Glutamatergic neuron (in vitro differentiated cells): Measurements from ENCODE around the gene TES. TPM values are rescaled to one million over a fixed set of nuclear protein-coding genes. Genes with fewer than 3 reads are reported as not detected.

ENCODE experiments used
- DNase-seq: peaks from one replicate; pipeline ENCODE4 v3.0.0; 2022
- H3K27ac Mint-ChIP-seq: one replicate; pipeline ENCODE4 v1.8.0; 2020; ENCODE audit warnings: mild to moderate bottlenecking, mixed read lengths, inconsistent platforms; ENCODE audit not compliant: unreplicated experiment
- H3K27me3 Mint-ChIP-seq: one replicate; pipeline ENCODE4 v1.8.0; 2020; ENCODE audit warnings: mild to moderate bottlenecking, moderate library complexity, mixed read lengths, inconsistent platforms; ENCODE audit not compliant: unreplicated experiment
- H3K36me3 Mint-ChIP-seq: one replicate; pipeline ENCODE4 v1.8.0; 2020; ENCODE audit warnings: mild to moderate bottlenecking, mixed read lengths, inconsistent platforms; ENCODE audit not compliant: unreplicated experiment
- H3K4me1 Mint-ChIP-seq: one replicate; pipeline ENCODE4 v1.8.0; 2020; ENCODE audit warnings: mild to moderate bottlenecking, low read depth, mixed read lengths, inconsistent platforms; ENCODE audit not compliant: unreplicated experiment
- H3K4me3 Mint-ChIP-seq: one replicate; pipeline ENCODE4 v1.8.0; 2020; ENCODE audit warnings: mild to moderate bottlenecking, mixed read lengths, inconsistent platforms; ENCODE audit not compliant: unreplicated experiment
- H3K9me3 Mint-ChIP-seq: one replicate; pipeline ENCODE4 v1.8.0; 2020; ENCODE audit warnings: mild to moderate bottlenecking, moderate library complexity, mixed read lengths, inconsistent platforms; ENCODE audit not compliant: unreplicated experiment
- long read RNA-seq: library from polyadenylated mRNA; unstranded; transcript quantifications from one replicate; pipeline ENCODE4 v2.0.0, GENCODE V29; 2020; ENCODE audit not compliant: unreplicated experiment
- total RNA-seq: library from RNA; stranded (reverse); fragmentation: NEBNext Ultra II Directional; extraction: Animal tissue kit (Norgen Biotek cat#: 25700); gene quantifications from one replicate; pipeline ENCODE4 v1.2.1, GENCODE V29; 2021; ENCODE audit not compliant: unreplicated experiment
- TF ChIP-seq, protein P1 (sequence below): fragments of 200-600 bp; sonication (generic); IDR thresholded peaks from one replicate; pipeline ENCODE4 v1.5.0; 2021; ENCODE audit not compliant: partially characterized antibody, unreplicated experiment

TES gene, protein sequence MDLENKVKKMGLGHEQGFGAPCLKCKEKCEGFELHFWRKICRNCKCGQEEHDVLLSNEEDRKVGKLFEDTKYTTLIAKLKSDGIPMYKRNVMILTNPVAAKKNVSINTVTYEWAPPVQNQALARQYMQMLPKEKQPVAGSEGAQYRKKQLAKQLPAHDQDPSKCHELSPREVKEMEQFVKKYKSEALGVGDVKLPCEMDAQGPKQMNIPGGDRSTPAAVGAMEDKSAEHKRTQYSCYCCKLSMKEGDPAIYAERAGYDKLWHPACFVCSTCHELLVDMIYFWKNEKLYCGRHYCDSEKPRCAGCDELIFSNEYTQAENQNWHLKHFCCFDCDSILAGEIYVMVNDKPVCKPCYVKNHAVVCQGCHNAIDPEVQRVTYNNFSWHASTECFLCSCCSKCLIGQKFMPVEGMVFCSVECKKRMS
- 53.5 TPM for total RNA-seq
- long read RNA-seq, transcript TES-201 (7 exons, 2,782 nt) = major isoform, 18 of 21 reads
- long read RNA-seq, partial matches to known transcripts = 2 of 21 reads
- long read RNA-seq, other reads (novel, unspliced or antisense) = 1 of 21 reads

DNA sequence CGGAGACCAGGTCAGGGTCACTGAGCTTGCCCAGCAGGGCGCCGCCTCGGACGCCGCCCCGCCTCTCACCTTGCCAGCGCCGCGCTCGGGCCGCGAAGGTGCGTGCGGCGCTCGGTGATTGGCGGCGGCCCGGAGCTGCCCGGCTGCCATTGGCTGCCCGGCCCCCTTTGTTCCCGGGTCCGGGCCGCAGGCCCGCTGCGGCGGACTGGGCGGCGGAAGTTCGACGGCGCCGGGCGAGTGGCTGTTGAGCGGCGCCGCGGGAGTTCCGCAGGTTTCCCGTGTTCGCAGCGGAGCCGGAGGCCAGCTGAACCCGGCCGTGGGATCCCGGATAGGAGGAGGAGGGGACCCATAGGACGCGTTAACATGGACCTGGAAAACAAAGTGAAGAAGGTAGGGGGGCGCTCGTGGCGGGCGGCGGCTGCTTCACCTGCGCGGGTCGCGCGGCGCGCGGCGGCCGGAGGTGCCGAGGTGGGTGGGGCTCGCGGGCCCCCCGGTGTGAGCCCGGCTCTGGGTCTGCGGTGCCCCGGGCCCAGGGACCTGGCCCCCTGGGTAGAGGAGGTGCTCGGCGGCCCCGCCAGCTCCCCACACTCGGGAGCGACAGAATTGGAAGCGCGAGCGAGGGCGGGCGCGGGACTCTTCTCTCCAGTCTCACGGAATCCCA is at the start of gene TES:
Gene TES, plus strand, starts transcription at position 195 of the 661 bp plus-strand sequence. Its CDS starts 169 bp downstream, at position 364.
- peak; percentile 75 for DNase-seq
- peaks cover 8% of the 10 kb centered on the region for H3K4me1 Mint-ChIP-seq
- H3K27ac Mint-ChIP-seq = peak within 1 kb of the TSS; percentile 84

DNA sequence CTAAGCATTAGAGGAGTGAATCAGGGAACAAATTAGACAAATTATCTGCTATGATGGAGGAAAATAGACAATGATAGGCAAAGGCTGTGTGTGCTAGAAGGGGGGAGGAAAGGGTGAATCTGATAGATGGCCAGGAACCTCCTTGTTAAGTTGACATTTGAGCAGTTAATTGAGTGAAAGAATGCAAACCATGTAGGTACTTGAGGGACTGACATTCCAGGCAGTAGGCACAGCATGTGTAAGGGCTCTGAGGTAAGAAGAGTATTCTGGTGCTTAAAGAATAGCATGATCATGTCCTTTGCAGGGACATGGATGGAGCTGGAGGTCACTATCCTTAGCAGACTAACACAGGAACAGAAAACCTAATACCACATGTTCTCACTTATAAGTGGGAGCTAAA is 48.6 kb upstream of the TES start:
- no peak for DNase-seq
- no peak overlapping the region for H3K4me3 Mint-ChIP-seq
- H3K36me3 Mint-ChIP-seq = no peaks in the 10 kb centered on the region
- no peaks in the 10 kb centered on the region for H3K4me1 Mint-ChIP-seq
- H3K9me3 Mint-ChIP-seq = no peaks in the 10 kb centered on the region
- TF ChIP-seq, protein P1, sequence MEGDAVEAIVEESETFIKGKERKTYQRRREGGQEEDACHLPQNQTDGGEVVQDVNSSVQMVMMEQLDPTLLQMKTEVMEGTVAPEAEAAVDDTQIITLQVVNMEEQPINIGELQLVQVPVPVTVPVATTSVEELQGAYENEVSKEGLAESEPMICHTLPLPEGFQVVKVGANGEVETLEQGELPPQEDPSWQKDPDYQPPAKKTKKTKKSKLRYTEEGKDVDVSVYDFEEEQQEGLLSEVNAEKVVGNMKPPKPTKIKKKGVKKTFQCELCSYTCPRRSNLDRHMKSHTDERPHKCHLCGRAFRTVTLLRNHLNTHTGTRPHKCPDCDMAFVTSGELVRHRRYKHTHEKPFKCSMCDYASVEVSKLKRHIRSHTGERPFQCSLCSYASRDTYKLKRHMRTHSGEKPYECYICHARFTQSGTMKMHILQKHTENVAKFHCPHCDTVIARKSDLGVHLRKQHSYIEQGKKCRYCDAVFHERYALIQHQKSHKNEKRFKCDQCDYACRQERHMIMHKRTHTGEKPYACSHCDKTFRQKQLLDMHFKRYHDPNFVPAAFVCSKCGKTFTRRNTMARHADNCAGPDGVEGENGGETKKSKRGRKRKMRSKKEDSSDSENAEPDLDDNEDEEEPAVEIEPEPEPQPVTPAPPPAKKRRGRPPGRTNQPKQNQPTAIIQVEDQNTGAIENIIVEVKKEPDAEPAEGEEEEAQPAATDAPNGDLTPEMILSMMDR = no peak
- H3K27me3 Mint-ChIP-seq = peaks cover 3% of the 10 kb centered on the region
- H3K27ac Mint-ChIP-seq = no peak overlapping the region

More for the DNA sequence above, at the start of gene TES:
- Mint-ChIP-seq H3K27me3 (peaks cover 9% of the 10 kb centered on the region), H3K36me3 (no peaks in the 10 kb centered on the region), H3K9me3 (peaks cover 6% of the 10 kb centered on the region), H3K4me3 (peak within 1 kb of the TSS; percentile 98)
- TF ChIP-seq, protein P1 = no peak

DNA sequence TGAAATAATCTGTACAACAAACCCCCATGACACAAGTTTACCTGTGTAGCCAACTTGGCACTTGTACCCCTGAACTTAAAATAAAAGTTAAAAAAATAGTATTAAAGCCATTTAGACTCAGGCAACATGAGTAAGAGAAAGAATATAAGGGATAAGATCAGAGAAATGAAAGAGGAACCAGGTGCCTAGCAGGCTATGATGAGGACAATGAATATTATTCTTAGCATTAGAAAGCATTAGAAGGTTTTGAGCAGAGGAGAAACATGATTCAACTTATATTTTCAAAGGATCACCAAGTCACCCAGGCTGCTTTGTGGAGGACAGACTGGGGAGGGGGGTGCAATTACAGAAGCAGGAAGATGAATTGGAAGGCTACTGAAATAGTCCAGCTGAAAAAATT is 48.1 kb upstream of the TES start:
- no peak for DNase-seq
- TF ChIP-seq, protein P1 = no peak
- Mint-ChIP-seq H3K27me3 (no peaks in the 10 kb centered on the region), H3K27ac (no peak overlapping the region), H3K4me1 (no peaks in the 10 kb centered on the region), H3K4me3 (no peak overlapping the region), H3K9me3 (no peaks in the 10 kb centered on the region), H3K36me3 (no peaks in the 10 kb centered on the region)

DNA sequence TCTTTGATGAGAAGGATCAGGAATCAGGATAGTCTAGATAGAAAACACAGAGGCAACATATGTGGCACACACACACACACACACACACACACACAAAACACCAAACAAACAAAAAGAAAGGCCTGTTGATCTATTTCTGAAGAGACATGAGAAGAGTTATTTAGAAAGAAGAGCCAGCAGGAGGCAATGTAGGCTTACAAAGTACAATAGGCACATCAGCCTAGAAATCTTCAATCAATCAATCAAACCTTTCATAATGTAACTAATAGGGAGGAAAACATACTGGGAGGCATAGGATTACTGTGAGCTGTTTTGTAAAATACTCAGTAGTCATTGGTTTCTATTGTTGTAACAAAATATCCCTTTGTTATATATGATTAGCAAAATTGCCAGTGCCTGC is 47.3 kb upstream of the TES start:
- H3K4me3 Mint-ChIP-seq = no peak overlapping the region
- TF ChIP-seq, protein P1 = no peak
- H3K9me3 Mint-ChIP-seq = no peaks in the 10 kb centered on the region
- no peaks in the 10 kb centered on the region for H3K27me3 Mint-ChIP-seq
- DNase-seq = no peak
- H3K36me3 Mint-ChIP-seq = no peaks in the 10 kb centered on the region
- no peaks in the 10 kb centered on the region for H3K4me1 Mint-ChIP-seq
- H3K27ac Mint-ChIP-seq = no peak overlapping the region
